Epithelial cell of proximal tubule (primary cell): ENCODE results near the gene RBMX. TPM values are rescaled to one million over a fixed set of nuclear protein-coding genes. Genes with fewer than 3 reads are reported as not detected.
"Not testable (repeated sequence)": the region's sequence is repeated elsewhere in the genome, so short reads cannot be mapped to it uniquely, and the experiment has no call there.

Experiments used
- DNase-seq: peaks from one replicate; pipeline ENCODE4 v3.0.0-alpha.2; 2011; ENCODE audit warnings: low read depth
- H3K4me3 ChIP-seq: 2 replicates; pipeline ENCODE4 v1.5.1; 2011; ENCODE audit warnings: low read depth, mild to moderate bottlenecking, low read length
- CTCF ChIP-seq: conservative IDR thresholded peaks from 2 replicates; pipeline ENCODE4 v1.5.1; 2012; ENCODE audit warnings: low read depth, mild to moderate bottlenecking, low read length
- total RNA-seq: library from RNA; depleted of rRNA; stranded (reverse); fragments of >200 nt; gene quantifications from 2 replicates; pipeline ENCODE4 v1.2.3, GENCODE V29; 2015

RBMX gene
- total RNA-seq, 1 donor from 2014 or later: 314 TPM

DNA sequence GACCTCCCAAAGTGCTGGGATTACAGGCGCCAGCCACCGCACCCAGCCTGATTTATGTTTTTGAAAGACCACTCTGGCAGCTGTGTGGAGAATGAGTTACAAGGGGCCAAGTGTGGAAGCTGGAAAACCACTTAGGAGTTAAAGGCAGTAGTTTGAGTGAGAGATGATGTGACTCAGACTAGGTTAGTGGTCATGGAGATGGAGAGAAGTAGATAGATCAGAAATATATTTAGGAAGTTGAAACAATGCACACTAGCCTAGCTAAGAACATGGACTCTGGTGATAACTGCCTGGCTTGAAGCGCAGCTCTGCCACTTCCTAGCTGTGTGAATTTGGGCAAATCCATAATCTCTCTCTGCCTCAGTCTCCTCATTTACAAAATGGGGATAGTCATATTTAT, 11.9 kb upstream of the RBMX start:
- H3K4me3 ChIP-seq: no peak overlapping the region
- no peak for TF ChIP-seq CTCF
- DNase-seq: no peak

DNA sequence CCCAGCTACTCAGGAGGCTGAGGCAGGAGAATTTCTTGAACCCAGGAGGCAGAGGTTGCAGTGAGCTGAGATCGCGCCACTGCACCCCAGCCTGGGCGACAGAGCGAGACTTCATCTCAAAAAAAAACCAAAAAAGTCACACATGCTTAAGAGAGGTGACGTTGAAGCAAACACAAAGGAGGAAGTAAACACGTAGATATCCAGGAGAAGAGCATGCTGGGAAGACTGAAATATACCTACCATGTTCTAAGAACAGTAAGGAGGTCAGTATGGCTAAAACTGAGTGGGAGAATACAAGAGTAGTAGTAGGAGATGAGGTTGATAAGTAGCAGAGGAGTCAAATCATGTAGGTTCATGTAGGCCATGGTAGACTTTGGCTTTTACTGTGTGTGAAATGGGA, 10.1 kb upstream of the RBMX start:
- not testable (repeated sequence) for H3K4me3 ChIP-seq, DNase-seq

- no peak overlapping the region for H3K4me3 ChIP-seq
- TF ChIP-seq CTCF: no peak
- DNase-seq: no peak
Observed at GRCh38 chrX:136889269-136889668, 8.7 kb upstream of the RBMX start.

DNA sequence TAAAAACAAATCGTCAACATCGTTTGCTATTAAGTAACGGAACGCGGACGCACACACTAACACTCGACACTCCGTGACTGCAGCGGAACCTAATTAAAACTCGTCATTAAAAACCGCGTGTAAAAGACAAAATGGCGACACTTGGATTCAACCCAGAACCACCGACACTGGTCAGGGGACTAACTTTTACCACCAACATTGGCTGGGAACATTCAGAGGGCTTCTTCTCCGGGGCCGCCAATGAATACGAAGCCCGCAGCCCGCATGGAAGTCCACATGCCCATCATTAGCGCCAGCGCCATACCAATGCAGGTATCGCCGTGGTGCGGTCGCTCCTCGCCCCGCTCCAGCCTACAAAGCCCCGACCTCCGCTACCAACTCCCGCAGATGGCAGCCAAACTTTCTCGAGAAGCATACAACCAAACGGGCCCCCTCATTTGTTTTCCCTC, 498 bp downstream of the RBMX start:
- H3K4me3 ChIP-seq: peak overlapping the region; percentile 86
- no peak for DNase-seq
- TF ChIP-seq CTCF: no peak

- DNase-seq: no peak
- H3K4me3 ChIP-seq: peak overlapping the region; percentile 86
- no peak for TF ChIP-seq CTCF
Observed at GRCh38 chrX:136879001-136879687, 1.4 kb downstream of the RBMX start.

- peak overlapping the region; percentile 86 for H3K4me3 ChIP-seq
- no peak for TF ChIP-seq CTCF
- DNase-seq: no peak
Observed at GRCh38 chrX:136878423-136878822, 2.1 kb downstream of the RBMX start.

- not testable (repeated sequence) for H3K4me3 ChIP-seq
Observed at GRCh38 chrX:136874114-136874513, 6.4 kb downstream of the RBMX start.

GRCh38 chrX:136873210-136873609, 7.3 kb downstream of the RBMX start:
- DNase-seq, H3K4me3 ChIP-seq: not testable (repeated sequence)

More at GRCh38 chrX:136874114-136874513, 6.4 kb downstream of the RBMX start:
- not testable (repeated sequence) for DNase-seq
